ENCODE measurements around the gene VWA1.
"Not testable (repeated sequence)": the region's sequence is repeated elsewhere in the genome, so short reads cannot be mapped to it uniquely, and the experiment has no call there.

VWA1 gene

GRCh38 chr1:1437904-1438376, 2.5 kb downstream of the VWA1 start:
- no peak for DNase-seq

GRCh38 chr1:1438531-1439381, 3.3 kb downstream of the VWA1 start:
- DNase-seq = no peak

GRCh38 chr1:1439546-1440261, 4.2 kb downstream of the VWA1 start:
- DNase-seq = no peak

- DNase-seq = no peak
Observed at GRCh38 chr1:1440262-1441001, 4.9 kb downstream of the VWA1 start.

GRCh38 chr1:1441002-1441888, 5.8 kb downstream of the VWA1 start:
- DNase-seq = no peak

GRCh38 chr1:1442069-1442770, 6.7 kb downstream of the VWA1 start:
- no peak for DNase-seq

GRCh38 chr1:1446631-1447030, 11.1 kb downstream of the VWA1 start:
- not testable (repeated sequence) for DNase-seq

- DNase-seq = no peak
Observed at GRCh38 chr1:1449099-1449739, 13.7 kb downstream of the VWA1 start, which contains the start of gene ATAD3C. TSS of gene ATAD3C (plus strand) at chr1:1449689. CDS start at chr1:1450684, 995 bp downstream.

- not testable (repeated sequence) for DNase-seq
Observed at GRCh38 chr1:1450616-1451015, 15.1 kb downstream of the VWA1 start.

- DNase-seq = no peak
Observed at GRCh38 chr1:1451696-1452364, 16.3 kb downstream of the VWA1 start.

GRCh38 chr1:1452365-1452739, 16.9 kb downstream of the VWA1 start:
- DNase-seq = not testable (repeated sequence)

- no peak for DNase-seq
Observed at GRCh38 chr1:1452882-1453281, 17.4 kb downstream of the VWA1 start.

- DNase-seq = not testable (repeated sequence)
Observed at GRCh38 chr1:1454286-1455056, 19.0 kb downstream of the VWA1 start.

- no peak for DNase-seq
Observed at GRCh38 chr1:1455366-1455884, 19.9 kb downstream of the VWA1 start.

- not testable (repeated sequence) for DNase-seq
Observed at GRCh38 chr1:1455934-1456333, 20.4 kb downstream of the VWA1 start.

GRCh38 chr1:1456683-1457255, 21.3 kb downstream of the VWA1 start:
- DNase-seq = not testable (repeated sequence)

GRCh38 chr1:1459156-1459555, 23.7 kb downstream of the VWA1 start:
- DNase-seq = not testable (repeated sequence)

GRCh38 chr1:1459711-1460110, 24.2 kb downstream of the VWA1 start:
- DNase-seq = not testable (repeated sequence)
